ENCODE measurements around the gene DHH. TPM values are rescaled to one million over a fixed set of nuclear protein-coding genes. Genes with fewer than 3 reads are reported as not detected.

DHH gene
- total RNA-seq, 2 experiments from 2014 or later = 0.06 to 0.17 TPM

DNA sequence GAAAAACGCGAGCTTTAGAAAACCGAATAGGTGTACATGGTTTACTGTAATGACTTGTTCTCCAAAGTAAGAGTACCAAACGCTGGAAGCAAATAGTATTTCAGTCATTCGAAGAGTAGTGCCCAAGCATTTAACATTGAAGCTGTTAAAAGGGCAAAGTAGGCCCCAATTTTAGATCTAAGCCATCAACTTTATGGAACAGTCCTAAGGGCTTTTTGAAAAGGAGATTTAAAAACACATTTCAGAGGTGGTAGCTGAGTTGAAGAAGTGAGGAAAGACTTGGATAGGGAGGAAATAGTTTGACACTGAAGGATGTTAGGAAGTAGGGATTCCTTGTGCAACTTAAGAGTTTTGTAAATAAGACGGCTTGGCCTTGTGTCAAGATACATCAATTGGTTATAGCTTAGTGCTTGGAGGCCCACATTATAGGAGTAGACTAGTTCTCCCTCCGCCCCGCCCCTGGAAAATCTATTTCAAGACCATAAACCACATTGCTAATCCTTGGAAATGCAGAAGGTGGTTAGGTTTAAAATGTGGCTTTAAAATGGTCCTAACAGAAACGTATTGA is 37.4 kb upstream of the DHH start:
- peak overlapping the region; percentile 90 for H3K4me3 ChIP-seq (ENCODE audit: low read depth, low read length, poor library complexity, severe bottlenecking)
- H3K4me2 ChIP-seq (ENCODE audit: low read length) = peak overlapping the region; percentile 99
- H4K20me1 ChIP-seq (ENCODE audit: insufficient read depth, low read length) = peaks cover 15% of the 10 kb centered on the region
- no peaks in the 10 kb centered on the region for H3K9me2 ChIP-seq (ENCODE audit: insufficient read depth, low read length)
- ChIA-PET POLR2A (interaction anchor here (0.5 to 3.2 kb wide), 20 partner anchors 12 to 390 kb away, joined by 3 to 24 read pairs (median 4); partner anchors contain the start of genes LMBR1L, TUBA1A and TUBA1C), CTCF (ENCODE audit: unreplicated experiment) (interaction anchor here (2.7 kb wide), 1 partner anchor 57 kb away, joined by 14 read pairs; the partner anchor contains the start of gene TUBA1A)
- H2AFZ ChIP-seq (ENCODE audit: low read length) = peak overlapping the region; percentile 78; the same call in 1 of the 2 replicates
- H3K36me3 ChIP-seq (ENCODE audit: insufficient read depth, low read length) = peaks cover 41% of the 10 kb centered on the region
- peak overlapping the region; percentile 95 for H3K27ac ChIP-seq (ENCODE audit: low read depth, low read length, poor library complexity, severe bottlenecking)
- intact Hi-C loops (cut with micrococcal nuclease; ENCODE audit: unreplicated experiment) = loop anchor here (2.0 to 5.0 kb wide), 4 partner anchors 115 to 610 kb away; partner anchors contain the start of genes DDX23, PRKAG1, TMBIM6 and TUBA1C
- peaks cover 22% of the 10 kb centered on the region for H3K4me1 ChIP-seq (ENCODE audit: insufficient read depth, low read length, poor library complexity, severe bottlenecking)
- H3K9me3 ChIP-seq (ENCODE audit: low read length) = no peaks in the 10 kb centered on the region
- TSS peak; percentile 87 for BruUV-seq (replicated peaks)
- TF ChIP-seq EZH2phosphoT487 (IDR thresholded peaks at IDR 0.05; ENCODE audit: borderline replicate concordance, low read depth, low read length) = no peak
- TF ChIP-seq, protein P1, sequence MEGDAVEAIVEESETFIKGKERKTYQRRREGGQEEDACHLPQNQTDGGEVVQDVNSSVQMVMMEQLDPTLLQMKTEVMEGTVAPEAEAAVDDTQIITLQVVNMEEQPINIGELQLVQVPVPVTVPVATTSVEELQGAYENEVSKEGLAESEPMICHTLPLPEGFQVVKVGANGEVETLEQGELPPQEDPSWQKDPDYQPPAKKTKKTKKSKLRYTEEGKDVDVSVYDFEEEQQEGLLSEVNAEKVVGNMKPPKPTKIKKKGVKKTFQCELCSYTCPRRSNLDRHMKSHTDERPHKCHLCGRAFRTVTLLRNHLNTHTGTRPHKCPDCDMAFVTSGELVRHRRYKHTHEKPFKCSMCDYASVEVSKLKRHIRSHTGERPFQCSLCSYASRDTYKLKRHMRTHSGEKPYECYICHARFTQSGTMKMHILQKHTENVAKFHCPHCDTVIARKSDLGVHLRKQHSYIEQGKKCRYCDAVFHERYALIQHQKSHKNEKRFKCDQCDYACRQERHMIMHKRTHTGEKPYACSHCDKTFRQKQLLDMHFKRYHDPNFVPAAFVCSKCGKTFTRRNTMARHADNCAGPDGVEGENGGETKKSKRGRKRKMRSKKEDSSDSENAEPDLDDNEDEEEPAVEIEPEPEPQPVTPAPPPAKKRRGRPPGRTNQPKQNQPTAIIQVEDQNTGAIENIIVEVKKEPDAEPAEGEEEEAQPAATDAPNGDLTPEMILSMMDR (conservative IDR thresholded peaks at IDR 0.05; ENCODE audit: low read length) = no peak
- H3K79me2 ChIP-seq (ENCODE audit: insufficient read depth, low read depth, low read length) = peaks cover 58% of the 10 kb centered on the region
- DNase-seq (ENCODE audit: low spot score) = peak; percentile 39

DNA sequence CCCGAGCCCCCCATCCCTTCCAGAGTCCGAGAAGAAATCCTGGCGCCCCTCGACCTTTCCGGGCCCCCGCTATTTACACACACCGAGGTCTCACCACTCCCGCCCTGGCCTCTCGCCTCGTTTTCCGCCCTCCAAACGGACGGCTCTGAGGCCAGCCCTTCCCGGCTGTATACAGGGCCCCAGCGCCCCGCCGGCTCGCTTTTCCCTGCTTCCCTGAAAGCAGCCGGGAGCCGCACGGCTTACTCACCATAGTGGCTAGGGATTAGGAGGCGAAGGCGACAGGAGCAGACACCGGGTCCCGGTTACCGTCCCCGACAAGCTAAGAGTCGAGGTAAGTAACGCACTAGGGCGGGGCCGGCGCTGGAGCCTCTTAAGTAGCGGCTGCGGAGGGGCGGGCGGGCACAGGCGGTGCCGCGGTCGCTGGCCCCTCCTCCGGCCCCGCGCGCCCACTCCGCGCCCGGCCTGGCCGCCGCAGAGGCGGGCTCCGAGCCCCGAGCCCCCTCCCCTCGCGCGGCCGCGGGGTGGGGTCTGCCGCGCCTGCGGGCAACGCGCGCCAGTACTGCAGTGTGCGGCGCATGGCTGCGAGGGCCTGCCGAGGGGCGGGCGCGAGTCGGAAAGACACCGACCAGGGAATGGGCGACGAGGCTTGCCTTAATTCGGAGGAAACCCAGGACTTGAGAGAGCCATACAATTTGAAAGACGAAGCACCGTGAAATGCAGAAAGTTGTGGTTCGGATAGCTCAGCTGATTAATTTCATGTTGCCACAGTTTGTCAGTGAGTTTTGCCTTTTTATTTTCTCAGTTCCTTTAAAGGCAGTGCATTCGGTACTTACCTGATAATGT is 36.7 kb upstream of the DHH start, which contains the start of gene TUBA1B:
TUBA1B (minus strand) TSS at position 345 of the 843 bp plus-strand sequence; CDS start at position 250, 95 bp downstream.
- DNase-seq (ENCODE audit: low spot score) = peak; percentile 95
- intact Hi-C loops (cut with micrococcal nuclease; ENCODE audit: unreplicated experiment) = loop anchor here (2.0 to 5.0 kb wide), 4 partner anchors 114 to 611 kb away; partner anchors contain the start of genes DDX23, PRKAG1, TMBIM6 and TUBA1C
- no peaks in the 10 kb centered on the region for H3K9me2 ChIP-seq (ENCODE audit: insufficient read depth, low read length)
- no peaks in the 10 kb centered on the region for H3K9me3 ChIP-seq (ENCODE audit: low read length)
- peak within 1 kb of the TSS; percentile 90 for H3K4me3 ChIP-seq (ENCODE audit: low read depth, low read length, poor library complexity, severe bottlenecking)
- H4K20me1 ChIP-seq (ENCODE audit: insufficient read depth, low read length) = peaks cover 15% of the 10 kb centered on the region
- peaks cover 22% of the 10 kb centered on the region for H3K4me1 ChIP-seq (ENCODE audit: insufficient read depth, low read length, poor library complexity, severe bottlenecking)
- POLR2A ChIA-PET = interaction anchor here (0.6 to 3.2 kb wide), 25 partner anchors 10 to 391 kb away, joined by 3 to 24 read pairs (median 4); partner anchors contain the start of genes LMBR1L, TROAP, TUBA1A and TUBA1C
- no TSS peak for BruUV-seq (replicated peaks)
- H3K79me2 ChIP-seq (ENCODE audit: insufficient read depth, low read depth, low read length) = peaks cover 58% of the 10 kb centered on the region
- H2AFZ ChIP-seq (ENCODE audit: low read length) = peak within 1 kb of the TSS; percentile 78; the same call in 1 of the 2 replicates
- peak within 1 kb of the TSS; percentile 95 for H3K27ac ChIP-seq (ENCODE audit: low read depth, low read length, poor library complexity, severe bottlenecking)
- CTCF ChIA-PET (ENCODE audit: unreplicated experiment) = interaction anchor here (0.8 to 2.7 kb wide), 5 partner anchors 20 to 137 kb away, joined by 3 to 14 read pairs (median 5); partner anchors contain the start of genes LMBR1L, RHEBL1 and TUBA1A
- TF ChIP-seq, protein P1 (conservative IDR thresholded peaks at IDR 0.05; ENCODE audit: low read length) = no peak
- H3K36me3 ChIP-seq (ENCODE audit: insufficient read depth, low read length) = peaks cover 45% of the 10 kb centered on the region
- peak within 1 kb of the TSS; percentile 99 for H3K4me2 ChIP-seq (ENCODE audit: low read length)
